Endothelial cell of umbilical vein (primary cell): ENCODE measurements around the gene NUMA1. TPM values are rescaled to one million over a fixed set of nuclear protein-coding genes. Genes with fewer than 3 reads are reported as not detected.

ENCODE experiments used
- BruUV-seq: library from RNA; stranded (reverse); fragments of 400-500 nt; replicated peaks from 2 replicates; lab custom pipeline; 2021; lab: Mats Ljungman, UMichigan
- CTCF ChIA-PET: fragments of 300-600, 350-600 bp; sonication (Branson Sonifier 250); formaldehyde crosslinking; loops from one replicate; lab custom pipeline; 2021; ENCODE audit warnings: antibody characterized with exemption, inconsistent platforms; lab: Charles Lee
- POLR2A ChIA-PET: fragments of 300-600, 350-600 bp; sonication (Branson Sonifier 250); formaldehyde crosslinking; loops from one replicate; lab custom pipeline; 2021; ENCODE audit warnings: antibody characterized with exemption, inconsistent platforms; lab: Charles Lee
- DNase-seq: peaks from one replicate; pipeline ENCODE4 v3.0.0-alpha.2; 2011; ENCODE audit warnings: low read depth, low spot score
- FAIRE-seq: peaks from 2 replicates; lab custom pipeline; 2011; peaks lifted over from hg19 to GRCh38; lab: Jason Lieb, UNC
- H2AFZ ChIP-seq: 2 replicates; pipeline ENCODE4 v1.6.0; 2012; ENCODE audit warnings: low read depth, low read length, control low read depth, inconsistent platforms
- H3K27ac ChIP-seq: 2 replicates; pipeline ENCODE4 v1.5.1; 2011; ENCODE audit warnings: low read depth, mild to moderate bottlenecking, control low read depth, low read length, moderate library complexity; ENCODE audit not compliant: insufficient read depth
- H3K27me3 ChIP-seq, 2 experiments: 2 replicates each; pipeline versions ENCODE4 v1.6.0 to v1.6.1; 2011; ENCODE audit warnings: low read length in 2 of 2, mixed read lengths in 1 of 2; ENCODE audit not compliant: control insufficient read depth in 2 of 2, insufficient read depth in 2 of 2
- H3K36me3 ChIP-seq, 2 experiments: 2 replicates in 1 of 2; 3 replicates in 1 of 2; pipeline ENCODE4 v1.5.1; 2011; ENCODE audit warnings: low read length in 2 of 2, mild to moderate bottlenecking in 1 of 2, moderate library complexity in 1 of 2; ENCODE audit not compliant: control insufficient read depth in 2 of 2, insufficient read depth in 2 of 2; ENCODE audit errors: extremely low read depth in 1 of 2
- H3K4me1 ChIP-seq: 3 replicates; pipeline ENCODE4 v1.5.1; 2011; ENCODE audit warnings: mild to moderate bottlenecking, low read length; ENCODE audit not compliant: control insufficient read depth, insufficient read depth; ENCODE audit errors: extremely low read depth
- H3K4me2 ChIP-seq: 2 replicates; pipeline ENCODE4 v1.6.1; 2011; ENCODE audit warnings: low read length, control low read depth, mixed read lengths; ENCODE audit not compliant: insufficient read depth
- H3K4me3 ChIP-seq, 3 experiments: fragments of 200-600 bp in 1 of 3; sonication (generic), shearing (Covaris generic) in 1 of 3; replicated peaks in 1 of 3; 2 replicates each; pipeline ENCODE4 v1.5.1; 2011 to 2016; ENCODE audit warnings: control low read depth in 3 of 3, low read length in 3 of 3, mild to moderate bottlenecking in 2 of 3, inconsistent platforms in 1 of 3, low read depth in 1 of 3, moderate library complexity in 1 of 3; ENCODE audit not compliant: insufficient read depth in 1 of 3
- H3K79me2 ChIP-seq: 2 replicates; pipeline ENCODE4 v1.6.0; 2012; ENCODE audit warnings: low read length, inconsistent platforms; ENCODE audit not compliant: control insufficient read depth, insufficient read depth
- H3K9ac ChIP-seq: replicated peaks from 2 replicates; pipeline ENCODE3; 2011; ENCODE audit warnings: low read length, control low read depth; ENCODE audit not compliant: insufficient read depth; ENCODE audit errors: extremely low read depth
- H3K9me1 ChIP-seq: replicated peaks from 3 replicates; pipeline ENCODE4 v1.6.0; 2011; ENCODE audit warnings: mild to moderate bottlenecking, low read length; ENCODE audit not compliant: control insufficient read depth, insufficient read depth; ENCODE audit errors: extremely low read depth
- H3K9me3 ChIP-seq: replicated peaks from 2 replicates; pipeline ENCODE4 v1.5.1; 2012; ENCODE audit warnings: low read length, inconsistent platforms; ENCODE audit not compliant: control insufficient read depth, insufficient read depth
- H4K20me1 ChIP-seq: replicated peaks from 2 replicates; pipeline ENCODE3; 2011; ENCODE audit warnings: mild to moderate bottlenecking, low read length; ENCODE audit not compliant: control insufficient read depth, insufficient read depth; ENCODE audit errors: extremely low read depth
- EZH2 ChIP-seq: IDR thresholded peaks from 2 replicates; pipeline ENCODE4 v1.6.1; 2012; ENCODE audit warnings: borderline replicate concordance, low read depth, mild to moderate bottlenecking, moderate library complexity, low read length, inconsistent platforms; ENCODE audit not compliant: severe bottlenecking
- FOS ChIP-seq: IDR thresholded peaks from 2 replicates; pipeline ENCODE4 v1.6.1; 2011; ENCODE audit warnings: mild to moderate bottlenecking, low read length, moderate library complexity, borderline replicate concordance; ENCODE audit not compliant: insufficient read depth
- JUN ChIP-seq: IDR thresholded peaks from 2 replicates; pipeline ENCODE4 v1.6.1; 2011; ENCODE audit warnings: borderline replicate concordance, low read depth; ENCODE audit not compliant: insufficient read length, insufficient read depth
- MAX ChIP-seq: IDR thresholded peaks from 2 replicates; pipeline ENCODE4 v1.6.1; 2011; ENCODE audit not compliant: insufficient read depth, insufficient read length
- MYC ChIP-seq: IDR thresholded peaks from one replicate; pipeline ENCODE4 v1.6.1; 2011; ENCODE audit warnings: mild to moderate bottlenecking, low read depth, low read length
- POLR2A ChIP-seq: IDR thresholded peaks from 2 replicates; pipeline ENCODE4 v1.6.1; 2012; ENCODE audit warnings: low read depth, mild to moderate bottlenecking, control low read depth, low read length
- dilution Hi-C: fragments of 300-500 bp; cut with MboI; formaldehyde crosslinking; loops from one replicate; pipeline ENCODE4 v1.15.0; 2019; ENCODE audit warnings: low sequenced_read_pairs; ENCODE audit not compliant: extremely low pct_ligation_motif_present
- intact Hi-C: fragments of 100-400 bp; cut with micrococcal nuclease; formaldehyde crosslinking; loops from one replicate; pipeline ENCODE4 v1.10.0; 2022
- polyA plus RNA-seq, 4 experiments: library from polyadenylated mRNA; depleted of rRNA in 3 of 4; stranded (reverse) in 3 of 4; unstranded in 1 of 4; fragments of >200 nt; gene quantifications; 2 replicates each; pipeline versions ENCODE4 v1.2.1 to v1.2.3, GENCODE V29; 2011 to 2012; ENCODE audit warnings: missing spikeins in 1 of 4
- total RNA-seq: library from RNA; stranded (reverse); gene quantifications from 2 replicates; pipeline ENCODE4 v1.2.3, GENCODE V29; 2021
- TF ChIP-seq, protein P1 (sequence below), 2 donors: IDR thresholded peaks; 1 replicate in 1 of 2; 2 replicates in 1 of 2; pipeline ENCODE4 v1.5.1; 2011; ENCODE audit warnings: low read length in 2 of 2, mild to moderate bottlenecking in 2 of 2, moderate library complexity in 2 of 2, control low read depth in 1 of 2, inconsistent platforms in 1 of 2, low read depth in 1 of 2; ENCODE audit not compliant: insufficient read depth in 1 of 2; ENCODE audit errors: extremely low read depth in 1 of 2

NUMA1 gene
- total and polyA plus RNA-seq, 2 donors (not counting 3 experiments of a cell fraction or from before 2014, with no cell fraction given): 120 to 164 TPM

DNA sequence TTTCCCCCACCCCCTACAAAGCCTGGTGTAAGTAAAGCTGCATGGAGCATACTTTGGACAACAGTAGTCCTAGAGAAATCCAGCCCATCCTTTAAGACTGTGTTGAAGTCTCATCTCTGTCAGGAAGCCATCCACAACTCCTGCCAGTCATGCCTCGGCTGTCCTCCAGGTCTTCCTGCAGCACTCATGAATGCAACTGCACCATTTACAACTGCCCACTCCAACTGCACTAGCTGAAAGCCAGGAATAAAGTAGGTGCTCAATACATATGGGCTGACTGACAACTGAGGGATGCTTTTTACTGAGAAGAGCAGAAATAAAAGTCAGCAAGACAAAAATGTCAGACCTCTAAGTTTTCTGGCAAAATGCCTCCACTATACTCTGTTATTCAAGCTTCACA is 54.3 kb downstream of the NUMA1 start:
- dilution Hi-C loops (loop anchor here (10.0 kb wide), 1 partner anchor 59 kb away; the partner anchor contains the start of genes LRRC51 and NUMA1), intact Hi-C loops (no loop called here)
- no peak overlapping the region for H3K4me3 ChIP-seq
- H3K27ac ChIP-seq: no peak overlapping the region
- peaks cover 3% of the 10 kb centered on the region for H4K20me1 ChIP-seq
- no peak overlapping the region for H3K9ac ChIP-seq
- BruUV-seq: no TSS peak
- no peaks in the 10 kb centered on the region for H3K9me1 ChIP-seq
- H3K27me3 ChIP-seq: no peaks in the 10 kb centered on the region
- no peak for TF ChIP-seq EZH2
- no peak for TF ChIP-seq FOS
- no peak for TF ChIP-seq JUN
- TF ChIP-seq, protein P1, sequence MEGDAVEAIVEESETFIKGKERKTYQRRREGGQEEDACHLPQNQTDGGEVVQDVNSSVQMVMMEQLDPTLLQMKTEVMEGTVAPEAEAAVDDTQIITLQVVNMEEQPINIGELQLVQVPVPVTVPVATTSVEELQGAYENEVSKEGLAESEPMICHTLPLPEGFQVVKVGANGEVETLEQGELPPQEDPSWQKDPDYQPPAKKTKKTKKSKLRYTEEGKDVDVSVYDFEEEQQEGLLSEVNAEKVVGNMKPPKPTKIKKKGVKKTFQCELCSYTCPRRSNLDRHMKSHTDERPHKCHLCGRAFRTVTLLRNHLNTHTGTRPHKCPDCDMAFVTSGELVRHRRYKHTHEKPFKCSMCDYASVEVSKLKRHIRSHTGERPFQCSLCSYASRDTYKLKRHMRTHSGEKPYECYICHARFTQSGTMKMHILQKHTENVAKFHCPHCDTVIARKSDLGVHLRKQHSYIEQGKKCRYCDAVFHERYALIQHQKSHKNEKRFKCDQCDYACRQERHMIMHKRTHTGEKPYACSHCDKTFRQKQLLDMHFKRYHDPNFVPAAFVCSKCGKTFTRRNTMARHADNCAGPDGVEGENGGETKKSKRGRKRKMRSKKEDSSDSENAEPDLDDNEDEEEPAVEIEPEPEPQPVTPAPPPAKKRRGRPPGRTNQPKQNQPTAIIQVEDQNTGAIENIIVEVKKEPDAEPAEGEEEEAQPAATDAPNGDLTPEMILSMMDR (IDR thresholded peaks at IDR 0.05; ENCODE audit: extremely low read depth in 1 of 2, insufficient read depth in 1 of 2, low read depth in 1 of 2, low read length in 2 of 2): no peak
- no peak for TF ChIP-seq POLR2A
- no peak for TF ChIP-seq MAX
- TF ChIP-seq MYC: no peak
- ChIA-PET CTCF (interaction anchor here (1.3 to 7.9 kb wide), 16 partner anchors 11 to 404 kb away, joined by 3 to 402 read pairs (median 44); partner anchors contain the start of gene NUMA1), POLR2A (interaction anchor here (1.1 to 1.4 kb wide), 2 partner anchors 12 to 68 kb away, joined by 3 read pairs; no protein-coding TSS in a partner anchor)
- H2AFZ ChIP-seq: no peak overlapping the region
- no peaks in the 10 kb centered on the region for H3K9me3 ChIP-seq
- H3K36me3 ChIP-seq: peaks cover 43 to 48% of the 10 kb centered on the region in 2 experiments
- FAIRE-seq: no peak
- peaks cover 6% of the 10 kb centered on the region for H3K4me1 ChIP-seq
- no peak overlapping the region for H3K4me2 ChIP-seq
- no peak for DNase-seq
- H3K79me2 ChIP-seq: peaks cover 47% of the 10 kb centered on the region
